ENCODE measurements around the gene HTRA3. TPM values are rescaled to one million over a fixed set of nuclear protein-coding genes. Genes with fewer than 3 reads are reported as not detected.

The HTRA3 gene
- total RNA-seq, 1 donor from 2014 or later, result 3.4 TPM

DNA sequence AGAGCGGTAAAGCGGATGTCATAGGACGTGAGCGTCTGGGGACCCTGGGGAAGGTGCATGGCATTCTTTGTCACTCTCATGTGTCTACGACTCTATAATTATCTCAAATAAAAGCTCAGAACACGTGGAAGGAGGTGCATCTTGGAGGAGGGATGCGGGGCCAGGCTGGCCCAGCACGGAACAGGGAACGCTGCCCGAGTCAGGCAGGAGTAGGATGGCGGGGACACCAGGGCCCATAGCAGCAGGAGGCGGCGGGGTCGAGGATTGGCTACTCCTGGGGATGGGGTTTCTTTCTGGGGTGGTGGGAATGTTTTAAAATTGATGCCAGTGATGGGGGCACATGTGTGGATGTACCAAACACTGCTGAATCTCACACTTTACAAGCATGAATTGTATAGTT lies 5.4 kb upstream of the HTRA3 start:
- Mint-ChIP-seq H3K36me3 (ENCODE audit: low read depth) (no peaks in the 10 kb centered on the region), H3K9me3 (no peaks in the 10 kb centered on the region)

DNA sequence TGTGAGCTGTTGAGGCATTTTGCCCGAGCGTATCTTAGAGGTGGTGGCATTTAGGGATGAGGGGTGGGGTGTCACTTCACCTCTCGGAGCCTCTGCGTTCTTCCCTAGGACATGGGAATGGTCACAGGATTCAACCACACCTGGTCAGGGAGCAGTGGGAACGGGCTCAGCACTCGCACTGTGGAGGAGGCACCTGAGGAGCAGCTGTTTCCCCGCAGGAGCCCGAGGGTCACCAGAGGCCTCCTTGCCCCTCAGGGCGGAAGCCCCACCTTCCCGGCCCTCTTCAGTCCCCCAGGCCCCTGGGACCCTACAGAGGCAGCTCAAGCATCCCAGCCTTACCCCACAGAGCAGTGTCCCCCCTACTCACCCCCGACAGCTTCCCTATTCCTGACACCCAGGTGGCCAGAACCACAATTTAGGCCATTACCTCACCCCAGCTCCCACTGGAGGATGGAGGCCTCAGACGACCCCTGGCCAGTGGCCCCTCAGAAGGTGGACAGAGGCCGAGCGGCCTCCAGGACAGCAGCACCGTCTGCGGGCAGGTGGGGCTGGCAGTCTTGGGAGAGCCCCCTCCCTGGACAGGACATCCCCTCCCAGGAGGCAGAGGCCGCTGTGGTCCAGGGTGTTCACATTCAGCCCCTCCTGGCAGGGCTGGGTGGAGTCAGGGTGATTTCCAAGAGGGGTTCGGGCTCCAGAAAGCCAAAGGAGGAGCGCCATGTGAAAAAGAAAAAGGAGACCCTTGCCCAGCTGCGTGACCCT lies 4.2 kb upstream of the HTRA3 start:
- DNase-seq (ENCODE audit: low read depth, low spot score), result no peak
- no peaks in the 10 kb centered on the region for H3K36me3 Mint-ChIP-seq (ENCODE audit: low read depth)
- H3K27me3 Mint-ChIP-seq (ENCODE audit: low read depth), result peaks cover 14% of the 10 kb centered on the region
- TF ChIP-seq, protein P1, sequence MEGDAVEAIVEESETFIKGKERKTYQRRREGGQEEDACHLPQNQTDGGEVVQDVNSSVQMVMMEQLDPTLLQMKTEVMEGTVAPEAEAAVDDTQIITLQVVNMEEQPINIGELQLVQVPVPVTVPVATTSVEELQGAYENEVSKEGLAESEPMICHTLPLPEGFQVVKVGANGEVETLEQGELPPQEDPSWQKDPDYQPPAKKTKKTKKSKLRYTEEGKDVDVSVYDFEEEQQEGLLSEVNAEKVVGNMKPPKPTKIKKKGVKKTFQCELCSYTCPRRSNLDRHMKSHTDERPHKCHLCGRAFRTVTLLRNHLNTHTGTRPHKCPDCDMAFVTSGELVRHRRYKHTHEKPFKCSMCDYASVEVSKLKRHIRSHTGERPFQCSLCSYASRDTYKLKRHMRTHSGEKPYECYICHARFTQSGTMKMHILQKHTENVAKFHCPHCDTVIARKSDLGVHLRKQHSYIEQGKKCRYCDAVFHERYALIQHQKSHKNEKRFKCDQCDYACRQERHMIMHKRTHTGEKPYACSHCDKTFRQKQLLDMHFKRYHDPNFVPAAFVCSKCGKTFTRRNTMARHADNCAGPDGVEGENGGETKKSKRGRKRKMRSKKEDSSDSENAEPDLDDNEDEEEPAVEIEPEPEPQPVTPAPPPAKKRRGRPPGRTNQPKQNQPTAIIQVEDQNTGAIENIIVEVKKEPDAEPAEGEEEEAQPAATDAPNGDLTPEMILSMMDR (conservative IDR thresholded peaks at IDR 0.05), result no peak
- no peak overlapping the region for H3K27ac Mint-ChIP-seq (ENCODE audit: unreplicated experiment)
- H3K9me3 Mint-ChIP-seq, result no peaks in the 10 kb centered on the region
- H3K4me1 Mint-ChIP-seq, result peaks cover 17% of the 10 kb centered on the region
- H3K4me3 Mint-ChIP-seq, result no peak overlapping the region

More for the DNA sequence above, 5.4 kb upstream of the HTRA3 start:
- Mint-ChIP-seq H3K4me3 (no peak overlapping the region), H3K27me3 (ENCODE audit: low read depth) (peaks cover 10% of the 10 kb centered on the region), H3K27ac (ENCODE audit: unreplicated experiment) (no peak overlapping the region), H3K4me1 (peaks cover 17% of the 10 kb centered on the region)
- TF ChIP-seq, protein P1 (conservative IDR thresholded peaks at IDR 0.05), result no peak
- DNase-seq (ENCODE audit: low read depth, low spot score), result no peak

- TF ChIP-seq, protein P1 (conservative IDR thresholded peaks at IDR 0.05), result no peak
- Mint-ChIP-seq H3K27ac (ENCODE audit: unreplicated experiment) (no peak overlapping the region), H3K36me3 (ENCODE audit: low read depth) (no peaks in the 10 kb centered on the region), H3K4me3 (no peak overlapping the region), H3K27me3 (ENCODE audit: low read depth) (peaks cover 22% of the 10 kb centered on the region), H3K9me3 (no peaks in the 10 kb centered on the region), H3K4me1 (peaks cover 17% of the 10 kb centered on the region)
- DNase-seq (ENCODE audit: low read depth, low spot score), result no peak
Measured at GRCh38 chr4:8266088-8266487, 3.5 kb upstream of the HTRA3 start.

DNA sequence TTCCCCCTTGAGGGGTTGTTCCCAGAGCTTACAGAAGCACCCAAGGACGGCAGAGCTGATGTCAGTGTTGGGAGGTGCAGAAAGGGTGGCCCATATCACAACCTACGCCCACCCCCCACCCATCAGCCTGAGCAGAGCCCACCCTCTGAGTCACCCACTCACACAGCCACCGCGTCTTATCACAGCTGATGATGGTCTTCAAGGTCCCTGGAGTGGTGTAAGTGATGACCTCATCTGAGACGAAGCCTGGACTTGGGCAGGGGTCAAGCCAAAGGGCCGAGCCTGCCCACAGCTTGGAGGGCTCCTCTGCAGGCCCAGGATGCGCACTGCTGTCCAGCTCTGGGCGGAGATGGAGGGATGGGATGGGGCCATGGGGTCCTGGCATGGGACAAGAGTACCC lies 3.0 kb upstream of the HTRA3 start:
- Mint-ChIP-seq H3K27me3 (ENCODE audit: low read depth) (peaks cover 26% of the 10 kb centered on the region), H3K4me3 (no peak overlapping the region), H3K36me3 (ENCODE audit: low read depth) (no peaks in the 10 kb centered on the region), H3K9me3 (no peaks in the 10 kb centered on the region), H3K4me1 (peaks cover 21% of the 10 kb centered on the region), H3K27ac (ENCODE audit: unreplicated experiment) (no peak overlapping the region)
- DNase-seq (ENCODE audit: low read depth, low spot score), result no peak
- TF ChIP-seq, protein P1 (conservative IDR thresholded peaks at IDR 0.05), result no peak

DNA sequence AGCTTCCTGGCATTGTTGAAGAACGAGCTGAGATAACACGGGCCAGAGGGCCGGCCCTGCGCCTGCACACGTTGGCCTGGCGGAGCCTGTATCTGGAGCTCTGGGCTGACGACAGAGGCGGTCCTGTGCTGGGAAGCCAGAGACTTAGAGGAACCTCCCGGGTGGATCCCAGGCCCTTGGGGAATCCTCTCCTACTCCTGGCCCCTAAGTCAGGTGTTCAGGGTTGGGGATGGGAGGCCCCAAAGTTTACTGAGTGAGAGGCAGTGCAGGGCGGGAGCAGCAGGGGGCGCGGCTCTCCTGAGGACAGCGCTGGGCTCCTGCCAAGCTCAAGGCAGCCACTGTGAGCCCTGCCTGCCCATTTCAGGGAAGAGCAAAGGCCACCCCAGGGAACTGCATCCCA lies 2.5 kb upstream of the HTRA3 start:
- H3K27ac Mint-ChIP-seq (ENCODE audit: unreplicated experiment), result no peak overlapping the region
- peaks cover 21% of the 10 kb centered on the region for H3K4me1 Mint-ChIP-seq
- H3K36me3 Mint-ChIP-seq (ENCODE audit: low read depth), result no peaks in the 10 kb centered on the region
- no peaks in the 10 kb centered on the region for H3K9me3 Mint-ChIP-seq
- H3K27me3 Mint-ChIP-seq (ENCODE audit: low read depth), result peaks cover 31% of the 10 kb centered on the region
- no peak overlapping the region for H3K4me3 Mint-ChIP-seq
- TF ChIP-seq, protein P1 (conservative IDR thresholded peaks at IDR 0.05), result peak; percentile 68
- DNase-seq (ENCODE audit: low read depth, low spot score), result peak; percentile 49

Data from neural crest cell (in vitro differentiated cells).